GM19463 (cell line): Measurements from ENCODE around the gene FAM174C.

Source experiments
- ATAC-seq: cut with Tn5 transposase; IDR thresholded peaks from one replicate; pipeline ENCODE4 v1.9.1; 2021; ENCODE audit warnings: mild to moderate bottlenecking, moderate library complexity; ENCODE audit not compliant: unreplicated experiment

FAM174C gene

DNA sequence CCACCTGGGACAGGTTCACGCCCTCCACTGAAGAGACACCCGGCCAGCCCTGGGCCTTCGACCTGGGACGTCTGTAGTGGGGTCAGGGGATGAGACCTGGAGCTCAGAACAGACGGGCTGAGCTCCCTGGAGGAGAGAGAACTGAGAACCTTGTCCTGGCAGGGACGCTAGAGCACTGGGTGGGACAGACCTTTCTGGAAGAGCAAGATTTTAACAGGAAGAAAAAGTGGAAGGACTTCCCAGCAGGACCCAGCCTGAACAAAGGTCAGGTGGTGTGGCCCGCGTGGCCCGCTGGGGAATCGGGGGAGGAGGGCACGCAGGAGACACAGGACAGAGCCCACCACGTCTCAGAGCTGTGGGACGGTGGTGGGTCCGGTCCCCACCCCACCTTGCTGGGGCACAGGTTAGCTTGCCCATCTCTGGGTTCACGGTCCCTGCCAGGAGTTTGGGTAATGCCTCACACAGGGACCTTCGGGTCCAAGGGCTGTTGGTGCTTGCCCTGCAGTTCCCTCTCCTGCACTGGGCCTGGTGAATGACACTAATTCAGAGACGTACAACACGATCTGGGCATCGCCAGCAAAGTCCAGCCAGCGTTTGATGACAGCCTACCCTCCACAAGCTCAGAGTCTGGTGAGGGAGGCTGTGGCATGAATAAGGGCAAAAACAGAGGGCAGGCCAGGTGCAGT is 9.1 kb downstream of the FAM174C start:
- no peak for ATAC-seq

DNA sequence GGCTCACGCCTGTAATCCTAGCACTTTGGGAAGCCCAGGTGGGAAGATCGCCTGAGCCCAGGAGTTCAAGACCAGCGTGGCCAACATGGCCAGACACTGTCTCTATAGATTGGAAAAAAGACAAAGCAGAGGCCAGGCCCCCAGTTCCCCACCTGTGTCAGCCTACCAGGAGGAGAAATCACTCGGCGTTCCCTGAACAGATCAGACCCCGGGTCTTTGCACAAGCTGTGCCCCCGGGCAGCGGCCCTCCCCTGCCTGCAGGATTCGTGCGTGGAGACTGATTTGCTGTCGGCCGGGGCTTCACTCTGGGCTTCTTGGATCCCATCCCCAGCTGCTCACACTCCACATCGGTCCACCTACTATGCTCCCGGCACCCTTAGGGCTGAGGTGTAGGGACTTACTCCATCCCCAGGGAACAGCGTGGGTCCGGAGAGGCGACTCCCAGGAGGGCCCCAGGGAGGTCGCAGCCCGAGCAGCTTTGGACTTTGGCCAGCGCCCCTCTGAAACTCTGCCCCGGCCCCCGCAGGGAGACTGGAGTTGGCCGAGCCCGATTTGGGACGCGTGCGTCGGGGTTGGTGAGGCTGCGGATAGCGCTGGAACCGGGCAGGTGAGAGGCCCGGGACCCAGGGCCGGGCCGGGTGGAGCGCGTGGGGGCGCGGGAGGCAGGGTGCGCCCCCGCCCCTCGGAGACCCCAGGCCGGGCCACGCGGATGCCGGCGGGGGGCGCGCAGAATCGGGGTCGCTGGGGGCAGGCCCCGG is 9.8 kb downstream of the FAM174C start:
- no peak for ATAC-seq

DNA sequence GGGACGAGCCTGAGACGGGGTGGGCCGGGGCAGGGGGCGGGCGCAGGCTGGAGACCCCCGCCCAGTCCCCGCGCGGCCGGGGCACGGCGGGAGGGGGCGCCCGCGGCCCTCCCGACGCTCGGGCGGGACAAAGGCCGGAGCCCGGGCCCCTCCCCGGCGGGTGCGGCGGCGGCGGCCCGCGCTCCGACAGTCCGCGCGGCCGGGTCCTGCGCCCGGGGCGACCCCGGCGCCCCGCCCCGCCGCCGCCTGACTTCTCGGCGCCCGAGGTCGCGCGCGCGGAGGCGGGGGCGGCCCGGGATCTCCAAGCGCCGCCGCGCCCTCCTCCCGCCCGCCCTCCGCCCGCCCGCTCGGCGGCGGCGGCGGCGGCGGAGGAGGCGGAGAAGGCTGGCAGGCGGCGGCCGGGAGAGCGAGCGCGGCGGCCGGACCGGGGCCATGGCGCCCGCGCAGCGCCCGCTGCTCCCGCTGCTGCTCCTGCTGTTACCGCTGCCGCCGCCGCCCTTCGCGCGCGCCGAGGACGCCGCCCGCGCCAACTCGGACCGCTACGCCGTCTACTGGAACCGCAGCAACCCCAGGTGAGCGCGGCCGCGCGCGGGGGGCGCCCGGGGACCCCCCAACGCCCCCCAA is 10.5 kb downstream of the FAM174C start, which contains the start of gene EFNA2:
Gene EFNA2 (plus strand): TSS at position 137 of the 624 bp plus-strand sequence. CDS start 296 bp downstream, at position 433.
- ATAC-seq, result no peak

DNA sequence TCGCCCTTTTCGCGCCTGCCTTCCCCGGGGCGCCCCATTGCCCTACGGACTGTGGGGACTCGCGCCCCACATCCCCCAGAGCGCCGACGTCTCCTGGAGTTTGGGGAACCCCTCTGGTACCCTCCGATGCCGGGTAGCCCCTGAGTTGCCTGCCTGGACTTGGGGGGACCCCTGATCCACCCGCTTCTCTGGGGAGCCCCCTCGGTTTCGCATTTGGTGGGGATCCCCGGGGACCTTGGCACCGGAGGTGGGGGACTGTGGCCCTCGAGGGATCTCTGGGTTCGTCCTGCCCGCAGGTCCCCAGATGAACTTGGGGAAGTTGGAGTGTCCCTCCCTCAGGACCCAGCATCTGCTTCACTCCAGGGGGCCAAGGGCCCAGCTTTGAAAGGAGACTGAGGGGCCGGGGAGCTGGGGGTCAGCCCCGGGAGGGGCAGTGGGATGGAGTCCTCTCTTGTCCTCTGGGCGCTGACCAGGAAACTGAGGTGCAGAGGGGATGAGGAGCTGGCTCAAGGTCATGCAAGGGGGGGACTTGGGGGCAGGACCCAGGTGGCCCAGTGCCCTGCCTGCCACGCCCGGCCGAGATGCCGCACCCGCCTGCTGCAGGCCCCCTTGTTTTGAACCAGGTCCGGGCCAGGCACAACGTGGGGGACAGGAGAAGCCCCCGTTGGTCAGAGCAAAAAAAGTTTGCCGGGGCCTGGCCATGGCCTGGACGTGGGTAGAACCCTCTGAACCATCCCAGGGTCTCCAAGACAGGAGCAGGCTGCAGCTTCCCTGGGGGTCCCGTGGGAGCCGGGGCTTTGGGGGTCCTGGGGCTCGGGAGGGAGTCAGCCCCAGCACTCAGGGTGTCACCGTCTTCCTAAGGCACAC is 11.4 kb downstream of the FAM174C start:
- ATAC-seq, result no peak

DNA sequence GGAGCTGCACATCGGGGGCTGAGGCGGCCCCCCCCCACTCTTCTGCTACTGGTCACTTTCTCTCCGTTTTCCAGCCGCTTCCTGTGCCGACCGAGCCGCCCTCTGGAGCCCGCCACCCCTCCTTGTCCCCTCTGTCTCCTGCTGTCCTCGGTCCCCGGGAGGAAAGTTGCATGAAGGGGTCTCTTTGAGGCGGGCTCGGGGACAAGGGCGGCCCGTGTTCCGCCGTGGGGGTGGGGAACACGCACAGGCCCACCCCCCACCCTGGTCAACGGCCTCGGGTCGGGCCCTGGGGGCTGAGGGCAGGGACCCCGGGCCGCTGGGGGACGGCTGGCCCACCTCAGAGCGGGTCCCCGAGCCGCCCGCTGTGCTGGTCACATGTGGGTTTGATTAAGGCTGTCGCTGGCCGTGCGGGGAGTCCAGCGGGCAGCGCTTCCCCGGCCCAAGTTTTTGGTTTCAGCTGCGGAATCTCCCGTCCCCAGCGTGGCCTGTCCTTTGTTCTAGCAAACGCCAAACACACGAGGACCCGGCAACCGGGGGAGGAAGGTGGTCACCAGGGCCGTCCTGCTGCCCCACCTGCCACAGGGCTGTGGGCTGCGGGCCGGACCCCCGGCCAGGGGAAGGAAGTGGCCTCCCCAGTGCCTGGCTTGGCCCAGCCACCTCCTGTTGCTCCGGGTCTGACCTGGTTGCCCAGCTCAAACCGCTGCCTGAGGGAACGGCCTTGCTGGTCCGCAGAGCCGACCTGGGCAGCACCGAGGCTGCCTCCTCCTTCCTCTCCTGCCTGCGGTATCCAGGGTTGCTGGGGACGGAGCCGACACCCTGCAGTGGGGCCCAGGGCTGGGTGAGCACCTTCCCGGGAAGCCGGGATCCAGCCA is 12.3 kb downstream of the FAM174C start:
- no peak for ATAC-seq

DNA sequence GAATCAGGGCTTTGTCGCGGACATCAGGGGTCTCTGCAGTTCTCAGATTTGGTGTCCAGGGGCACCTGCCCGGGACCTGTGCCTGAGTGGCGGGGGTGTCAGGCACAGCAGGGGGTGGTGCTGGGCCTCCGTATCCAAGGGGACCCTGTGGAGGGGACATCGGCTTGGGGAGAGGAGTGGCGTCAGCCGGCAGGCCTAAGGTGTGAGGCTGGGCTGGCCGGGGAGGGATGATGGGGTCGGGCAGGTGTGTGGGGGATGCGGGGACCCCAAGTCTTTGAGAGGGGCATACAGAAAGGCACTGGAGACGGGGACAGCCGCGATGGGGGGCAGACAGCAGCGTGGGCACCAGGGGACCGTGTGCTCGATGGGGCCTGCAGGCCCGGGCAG is 12.9 kb downstream of the FAM174C start:
- ATAC-seq, result no peak

DNA sequence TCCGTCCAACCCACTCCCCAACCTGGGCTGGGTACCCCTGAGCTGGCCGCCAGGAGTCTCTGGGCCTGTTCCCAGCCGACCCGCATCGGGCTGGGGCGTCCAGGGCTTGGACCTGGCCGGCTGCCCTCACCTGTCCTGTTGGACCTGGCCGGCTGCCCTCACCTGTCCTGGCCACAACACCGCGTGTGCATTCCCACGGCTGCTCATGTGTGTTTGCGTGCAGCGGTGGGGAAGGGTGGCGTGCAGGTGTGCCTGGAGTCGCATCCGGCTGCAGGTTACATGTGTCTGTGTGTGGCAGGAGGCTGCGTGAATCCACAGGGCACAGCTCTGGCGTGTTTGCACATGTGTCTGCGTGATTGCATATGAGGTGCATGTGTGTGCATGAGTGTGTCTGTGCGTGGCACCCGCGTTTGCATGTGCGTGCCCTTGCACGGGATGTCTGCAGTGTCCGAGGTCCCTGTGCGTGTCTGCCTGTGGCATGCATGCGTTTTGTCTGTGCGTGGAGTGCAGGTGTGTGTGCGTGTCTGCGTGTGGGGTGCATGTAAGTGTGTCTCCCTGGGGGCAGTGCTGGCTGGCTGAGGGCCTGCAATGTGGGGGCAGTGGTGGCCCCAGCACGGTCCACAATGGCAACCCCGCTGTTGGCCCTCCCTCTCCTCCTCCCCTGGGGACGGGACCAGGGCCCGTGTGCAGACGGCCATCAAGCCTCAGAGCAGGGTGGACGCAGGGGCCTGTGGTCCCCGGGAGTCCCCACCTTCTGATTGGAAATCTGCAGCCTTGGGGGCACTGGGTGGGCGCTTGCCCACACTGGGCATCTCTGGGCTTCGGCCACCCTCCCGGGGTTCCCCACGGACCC is 13.7 kb downstream of the FAM174C start:
- no peak for ATAC-seq

DNA sequence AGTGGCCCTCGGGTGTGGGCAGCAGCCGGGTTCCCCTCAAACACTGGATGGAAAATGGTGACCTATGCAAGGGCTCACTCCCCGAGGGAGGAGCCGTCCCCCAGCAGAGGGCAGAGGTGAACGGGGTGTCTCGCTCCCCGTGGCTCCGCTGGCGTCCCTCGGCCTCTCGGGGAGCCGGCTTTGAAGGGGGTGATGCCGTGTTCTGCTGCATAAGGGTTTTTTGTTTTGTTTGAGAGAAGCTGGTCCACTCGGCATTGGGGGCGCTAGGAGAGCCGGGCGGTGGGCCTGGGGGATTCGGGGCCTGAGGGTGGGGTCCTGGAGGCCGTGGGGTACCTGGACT is 14.3 kb downstream of the FAM174C start:
- ATAC-seq, result no peak

DNA sequence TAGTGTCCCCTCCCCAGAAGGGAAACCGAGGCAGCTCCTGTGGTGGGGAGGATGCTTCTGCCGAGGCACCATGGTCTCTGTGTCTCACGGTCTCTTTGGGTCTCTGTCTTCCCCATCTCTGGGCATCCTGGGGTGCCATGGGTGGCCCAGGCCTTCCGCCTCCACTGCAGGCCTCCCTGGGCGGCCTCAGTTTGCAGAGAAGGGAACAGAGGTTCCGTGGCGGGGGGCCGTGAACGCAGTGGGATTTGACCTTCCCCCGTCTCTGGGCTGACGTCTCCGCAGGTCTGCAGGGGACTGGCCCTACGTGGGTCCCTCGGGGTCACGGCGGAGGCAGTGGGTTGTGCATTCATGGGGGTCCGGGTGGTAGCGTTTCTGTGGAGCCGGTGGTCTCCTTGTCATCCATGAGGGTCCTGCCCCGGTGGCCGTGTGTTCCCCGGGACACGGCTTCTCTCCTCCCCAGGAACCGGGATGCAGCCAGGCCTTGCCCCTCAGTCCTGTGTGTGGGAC is 14.9 kb downstream of the FAM174C start:
- no peak for ATAC-seq

DNA sequence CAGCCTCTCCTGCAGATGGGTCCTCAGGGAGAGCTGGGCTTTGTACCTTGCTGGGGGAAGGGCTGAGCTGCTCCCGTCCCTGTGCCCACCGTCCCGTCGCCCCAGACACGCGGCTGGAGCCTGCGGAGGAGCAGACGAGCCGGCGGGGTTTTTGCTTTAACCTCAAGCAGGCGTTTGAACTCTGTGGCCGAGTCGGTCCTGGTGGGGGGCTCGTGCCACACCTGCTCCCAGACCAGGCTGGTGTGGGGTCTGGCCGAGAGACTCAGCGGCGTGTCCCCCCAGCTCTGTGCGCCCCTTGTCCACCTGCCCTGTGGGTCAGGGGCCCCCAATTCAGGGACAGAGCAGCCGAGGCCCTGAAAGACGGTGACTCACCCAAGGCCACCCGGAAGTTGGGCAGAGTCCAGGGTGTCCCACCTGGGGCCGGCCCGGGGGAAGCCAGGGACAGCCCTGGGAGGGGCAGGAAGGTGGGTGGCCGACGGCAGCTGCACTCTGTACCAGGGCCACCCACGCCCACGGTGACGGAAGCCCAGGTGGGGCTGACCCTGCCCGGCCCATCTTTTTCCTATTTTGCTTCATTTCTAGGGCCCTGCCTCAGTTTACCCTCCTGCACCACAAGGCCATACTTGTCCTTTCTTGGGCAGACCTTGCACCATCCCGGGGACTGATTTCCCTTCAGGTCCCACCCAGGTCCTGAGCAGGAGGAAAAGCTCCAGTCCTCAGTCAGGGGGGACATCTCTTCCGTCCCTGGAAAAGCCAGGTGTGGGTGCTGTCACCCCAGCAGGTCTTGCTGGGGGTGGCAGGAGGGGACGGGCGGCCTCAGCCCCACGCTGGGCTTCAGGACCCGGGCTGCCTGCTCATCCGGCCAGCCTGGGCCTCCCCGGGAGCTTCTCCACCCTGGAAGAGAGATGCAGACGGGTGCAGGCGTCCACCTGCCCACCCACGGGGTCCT is 15.6 kb downstream of the FAM174C start:
- no peak for ATAC-seq

DNA sequence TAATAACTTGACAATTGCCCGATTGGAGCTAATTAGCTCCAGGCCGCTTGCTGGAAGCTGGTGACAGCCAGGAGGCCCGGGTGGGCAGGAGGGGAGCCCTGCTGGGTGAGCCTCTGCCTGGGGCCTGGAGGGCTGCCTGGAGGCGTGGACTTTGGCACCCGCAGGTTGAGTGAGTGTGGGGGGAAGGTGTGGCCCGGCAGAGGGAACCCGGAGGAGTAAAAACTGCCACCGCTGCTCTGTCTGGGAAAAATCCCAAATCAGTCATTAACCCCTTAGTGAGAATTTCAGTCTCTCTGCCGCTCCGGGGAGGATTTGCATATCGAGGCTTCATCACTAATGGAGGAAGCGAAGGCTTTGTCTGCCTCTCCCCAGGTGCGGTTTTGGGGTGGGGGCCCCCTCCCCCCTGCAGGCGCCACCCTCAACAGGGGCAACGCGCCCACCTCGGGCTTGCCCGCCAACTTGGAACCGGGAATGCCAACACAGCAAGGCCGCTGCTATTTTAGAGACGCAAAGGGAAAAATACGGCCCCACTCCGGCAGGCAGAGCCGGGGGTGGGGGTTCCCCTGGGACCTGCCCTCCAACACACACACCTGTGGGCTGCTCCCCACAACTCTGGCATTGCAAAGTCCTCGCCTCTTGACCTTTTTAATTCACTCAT is 16.6 kb downstream of the FAM174C start:
- no peak for ATAC-seq

DNA sequence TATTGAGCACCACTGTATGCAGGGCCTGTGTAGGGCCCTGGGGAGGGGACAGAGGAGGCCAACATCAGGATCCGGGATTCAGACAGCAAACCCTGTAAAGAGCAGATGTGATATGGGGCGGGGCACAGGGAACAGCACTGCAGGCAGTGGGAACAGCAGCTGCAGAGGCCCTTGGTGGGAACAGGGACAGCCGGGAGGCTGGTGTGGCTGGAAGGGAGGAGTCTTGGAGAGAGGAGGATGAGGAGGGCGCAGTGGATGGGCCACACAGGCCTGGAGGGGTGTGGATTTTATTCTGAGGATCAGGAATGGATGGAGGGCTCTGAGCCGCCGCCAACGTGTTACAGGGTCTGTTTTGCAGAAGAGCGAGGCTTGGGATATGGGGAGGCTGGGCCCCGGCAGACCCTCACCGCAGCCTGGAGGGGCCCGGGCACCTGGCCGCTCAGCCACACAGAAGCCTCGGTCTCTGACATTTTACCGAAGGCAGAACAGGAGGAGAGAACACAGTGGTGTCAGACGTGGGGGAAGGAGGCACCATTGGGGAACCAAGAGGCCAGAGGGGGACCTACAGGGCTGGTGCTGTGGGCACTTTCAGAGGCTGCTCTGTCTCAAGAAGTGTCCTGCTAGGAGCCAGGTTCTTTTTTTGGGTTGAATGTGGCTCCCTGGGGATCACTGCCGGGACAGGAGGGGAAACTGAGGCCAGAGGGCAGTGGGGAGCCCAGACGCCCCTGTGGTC is 17.3 kb downstream of the FAM174C start:
- no peak for ATAC-seq

DNA sequence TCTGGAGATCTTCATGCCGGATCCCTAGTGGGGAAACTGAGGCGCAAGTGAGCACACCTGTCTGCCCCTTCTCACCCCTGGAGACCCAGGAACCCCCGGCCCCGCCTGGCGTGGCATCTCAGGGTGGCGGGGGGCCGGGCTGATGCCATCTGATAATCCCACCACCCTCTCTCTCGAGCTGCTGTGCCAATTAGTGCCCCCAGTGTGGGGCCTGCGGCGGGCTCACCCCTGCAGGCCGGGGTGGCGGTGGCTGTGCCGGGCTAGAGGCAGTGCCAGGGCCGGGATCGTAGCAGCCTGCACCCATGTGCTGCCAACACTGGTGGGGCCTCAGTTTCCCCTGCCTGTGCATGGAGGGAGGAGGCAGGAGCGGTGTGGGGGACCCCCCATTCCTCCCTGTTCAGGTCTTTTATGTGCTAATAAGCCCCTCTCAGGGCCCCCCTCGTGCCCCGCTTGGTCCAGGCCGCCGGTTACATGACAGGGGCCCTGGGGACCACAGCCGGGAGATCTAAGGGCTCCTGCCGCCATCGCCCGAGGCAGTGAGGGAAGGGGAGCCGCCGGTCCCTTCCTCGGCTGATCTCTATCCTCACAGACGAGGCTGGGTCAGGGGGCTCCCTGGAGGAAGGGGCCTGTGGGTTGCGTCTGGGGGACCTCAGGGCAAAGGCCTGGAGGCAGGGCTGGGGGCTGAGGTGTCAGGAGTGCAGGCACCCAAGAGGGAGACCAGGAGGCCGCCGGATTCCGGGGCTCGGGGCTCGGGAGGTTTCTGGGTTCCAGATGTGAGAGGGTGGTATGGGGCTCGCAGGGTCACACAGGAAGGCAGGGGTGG is 18.7 kb downstream of the FAM174C start:
- no peak for ATAC-seq

DNA sequence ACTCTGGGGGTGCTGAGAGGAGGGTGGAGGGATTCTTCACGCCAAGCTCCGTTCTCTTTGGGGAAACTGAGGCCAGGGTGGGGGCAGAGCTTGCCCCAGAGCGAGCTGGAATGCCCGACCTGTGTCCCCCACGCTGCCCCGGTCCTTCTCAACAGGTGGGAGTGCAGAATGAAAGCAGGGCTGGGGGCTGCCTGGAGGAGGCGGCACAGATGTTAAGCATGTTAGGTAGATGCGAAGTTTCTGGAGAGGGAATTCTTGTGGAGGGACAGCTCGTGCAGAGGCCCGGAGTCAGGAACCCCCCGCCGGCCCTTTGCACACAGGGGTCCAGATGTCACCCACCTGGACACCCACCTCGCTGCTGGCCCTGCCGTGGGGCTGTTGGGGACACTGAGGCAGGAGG is 19.4 kb downstream of the FAM174C start:
- ATAC-seq, result no peak

DNA sequence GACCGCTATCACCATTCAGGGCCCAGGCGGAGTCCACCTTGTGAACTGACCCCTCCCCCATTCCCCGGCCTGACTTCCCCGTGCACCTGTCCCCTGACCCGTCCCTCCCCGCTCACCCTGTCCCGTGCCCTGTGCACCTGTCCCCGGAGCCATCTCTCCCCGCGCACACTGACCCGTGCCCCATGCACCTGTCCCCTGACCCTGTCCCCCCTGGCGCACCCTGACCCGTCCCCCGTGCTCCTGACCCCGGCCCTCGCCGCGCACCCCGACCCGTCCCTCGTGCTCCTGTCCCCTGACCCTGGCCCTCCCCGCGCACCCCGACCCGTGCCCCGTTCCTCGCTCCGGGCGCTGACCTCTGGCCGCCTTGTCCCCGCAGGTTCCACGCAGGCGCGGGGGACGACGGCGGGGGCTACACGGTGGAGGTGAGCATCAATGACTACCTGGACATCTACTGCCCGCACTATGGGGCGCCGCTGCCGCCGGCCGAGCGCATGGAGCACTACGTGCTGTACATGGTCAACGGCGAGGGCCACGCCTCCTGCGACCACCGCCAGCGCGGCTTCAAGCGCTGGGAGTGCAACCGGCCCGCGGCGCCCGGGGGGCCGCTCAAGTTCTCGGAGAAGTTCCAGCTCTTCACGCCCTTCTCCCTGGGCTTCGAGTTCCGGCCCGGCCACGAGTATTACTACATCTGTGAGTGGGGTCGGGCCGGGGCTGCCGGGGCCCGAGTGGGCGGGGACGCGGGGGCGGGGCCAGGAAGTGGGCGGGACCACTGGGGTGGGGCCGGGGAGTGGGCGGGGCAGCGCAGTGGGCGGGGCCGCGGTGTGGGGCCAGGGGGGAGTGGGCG is 20.1 kb downstream of the FAM174C start:
- no peak for ATAC-seq
